Panc1 (cell line): ENCODE results near the gene DHRS13.

Experiments
- REST ChIP-seq, 2 experiments: IDR thresholded peaks; 2 replicates each; pipeline ENCODE4 v1.6.1; 2011 to 2012; ENCODE audit warnings: low read depth in 2 of 2, control low read depth in 1 of 2, low read length in 1 of 2, mild to moderate bottlenecking in 1 of 2, moderate library complexity in 1 of 2; ENCODE audit not compliant: insufficient read depth in 1 of 2
- TCF7L2 ChIP-seq: IDR thresholded peaks from 2 replicates; pipeline ENCODE4 v1.6.1; 2011; ENCODE audit warnings: mild to moderate bottlenecking, low read depth, low read length, inconsistent platforms
- TF ChIP-seq, protein P1 (sequence below): fragments of 450-650 bp; IDR thresholded peaks from 2 replicates; pipeline ENCODE4 v1.5.1; 2017; ENCODE audit warnings: mild to moderate bottlenecking

DNA sequence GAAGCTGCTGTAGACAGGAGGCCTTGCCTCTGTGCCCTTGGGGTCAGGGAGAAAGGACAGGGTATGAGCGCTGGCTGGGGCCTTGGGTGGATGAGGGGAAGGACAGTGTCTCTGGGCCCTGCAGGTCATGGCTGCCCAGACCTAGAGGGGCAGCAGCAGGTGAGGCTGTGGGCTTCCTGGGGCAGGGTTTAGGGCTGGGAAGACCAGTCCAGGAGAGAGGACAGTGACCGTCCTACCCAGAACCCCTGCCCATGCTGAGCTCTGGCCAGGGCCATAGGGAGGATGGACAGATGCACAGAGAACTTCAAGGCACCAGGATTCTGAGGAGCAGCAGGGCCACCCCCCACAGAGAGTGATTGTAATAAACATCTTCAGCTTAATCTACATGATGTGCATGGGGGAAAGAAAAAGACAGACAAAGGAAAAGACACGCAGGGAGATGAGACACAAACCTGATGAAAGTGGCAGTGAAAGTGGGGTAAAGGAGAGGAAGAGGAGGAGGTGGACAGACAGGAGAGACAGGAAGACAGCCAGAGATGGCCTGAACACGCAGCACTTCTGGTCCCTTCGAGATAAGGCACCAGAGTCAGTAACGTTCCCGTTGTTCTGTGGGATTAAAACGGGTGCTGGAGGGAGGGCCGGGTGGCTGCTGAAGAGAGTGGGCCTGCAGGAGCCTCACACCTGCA lies 22.9 kb downstream of the DHRS13 start:
- TF ChIP-seq, protein P1, sequence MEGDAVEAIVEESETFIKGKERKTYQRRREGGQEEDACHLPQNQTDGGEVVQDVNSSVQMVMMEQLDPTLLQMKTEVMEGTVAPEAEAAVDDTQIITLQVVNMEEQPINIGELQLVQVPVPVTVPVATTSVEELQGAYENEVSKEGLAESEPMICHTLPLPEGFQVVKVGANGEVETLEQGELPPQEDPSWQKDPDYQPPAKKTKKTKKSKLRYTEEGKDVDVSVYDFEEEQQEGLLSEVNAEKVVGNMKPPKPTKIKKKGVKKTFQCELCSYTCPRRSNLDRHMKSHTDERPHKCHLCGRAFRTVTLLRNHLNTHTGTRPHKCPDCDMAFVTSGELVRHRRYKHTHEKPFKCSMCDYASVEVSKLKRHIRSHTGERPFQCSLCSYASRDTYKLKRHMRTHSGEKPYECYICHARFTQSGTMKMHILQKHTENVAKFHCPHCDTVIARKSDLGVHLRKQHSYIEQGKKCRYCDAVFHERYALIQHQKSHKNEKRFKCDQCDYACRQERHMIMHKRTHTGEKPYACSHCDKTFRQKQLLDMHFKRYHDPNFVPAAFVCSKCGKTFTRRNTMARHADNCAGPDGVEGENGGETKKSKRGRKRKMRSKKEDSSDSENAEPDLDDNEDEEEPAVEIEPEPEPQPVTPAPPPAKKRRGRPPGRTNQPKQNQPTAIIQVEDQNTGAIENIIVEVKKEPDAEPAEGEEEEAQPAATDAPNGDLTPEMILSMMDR, result no peak
- TF ChIP-seq REST (IDR thresholded peaks at IDR 0.05; ENCODE audit: insufficient read depth in 1 of 2, low read depth in 2 of 2, low read length in 1 of 2), result no peak
- TF ChIP-seq TCF7L2, result no peak
